Breast epithelium (tissue), 3 donors: ENCODE data around the gene ATP9A.

Experiments used
- CTCF ChIP-seq, 3 donors: fragments of 450-650 bp; IDR thresholded peaks; one replicate each; pipeline ENCODE4 v1.5.1; 2016 to 2017; ENCODE audit warnings: antibody characterized with exemption in 3 of 3, mild to moderate bottlenecking in 3 of 3, moderate library complexity in 3 of 3
- POLR2A ChIP-seq: fragments of 450-650 bp; IDR thresholded peaks from one replicate; pipeline ENCODE4 v1.6.1; 2016; ENCODE audit warnings: antibody characterized with exemption, mild to moderate bottlenecking, moderate library complexity
- POLR2AphosphoS5 ChIP-seq, 3 donors: sonication (generic); formaldehyde crosslinking; IDR thresholded peaks; one replicate each; pipeline ENCODE4 v1.6.1; 2017; ENCODE audit warnings: antibody characterized with exemption in 3 of 3

GRCh38 chr20:51593584-51593983 is 174.6 kb downstream of the ATP9A start:
- TF ChIP-seq POLR2A (no peak), CTCF (IDR thresholded peaks at IDR 0.05) (no peak), POLR2AphosphoS5 (IDR thresholded peaks at IDR 0.05) (no peak)
